Occipital lobe (tissue), 2 donors: ENCODE results near the gene SRPRB. TPM values are rescaled to one million over a fixed set of nuclear protein-coding genes. Genes with fewer than 3 reads are reported as not detected.

Experiments
- DNase-seq: peaks from one replicate; lab custom pipeline; 2025; lab: John Stamatoyannopoulos, UW
- total RNA-seq: library from RNA; depleted of rRNA; stranded (reverse); fragments of >200 nt; gene quantifications from one replicate; pipeline ENCODE4 v1.2.3, GENCODE V29; 2014

Gene SRPRB
- total RNA-seq, 1 donor from 2014 or later, result 32.8 TPM

DNA sequence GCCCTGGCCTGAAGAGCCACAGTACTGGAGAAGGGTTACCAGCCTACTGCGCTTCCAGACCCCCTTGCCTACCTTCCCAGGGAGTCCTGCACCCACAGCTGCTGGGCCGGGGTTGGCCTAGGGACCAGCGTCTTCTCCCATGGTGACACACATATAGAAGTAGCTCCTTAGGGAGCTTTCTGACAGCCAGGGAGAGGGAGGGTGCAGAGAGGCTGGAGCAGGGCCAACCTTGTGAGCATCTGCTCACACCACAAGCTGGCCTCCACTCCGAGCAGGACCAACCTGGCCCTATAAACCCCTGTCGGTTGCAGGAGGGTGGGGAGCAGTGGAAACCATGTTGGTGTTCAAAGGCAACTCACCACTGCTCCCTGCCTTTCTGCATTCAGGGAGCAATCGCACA, 35.2 kb downstream of the SRPRB start:
- no peak for DNase-seq

DNA sequence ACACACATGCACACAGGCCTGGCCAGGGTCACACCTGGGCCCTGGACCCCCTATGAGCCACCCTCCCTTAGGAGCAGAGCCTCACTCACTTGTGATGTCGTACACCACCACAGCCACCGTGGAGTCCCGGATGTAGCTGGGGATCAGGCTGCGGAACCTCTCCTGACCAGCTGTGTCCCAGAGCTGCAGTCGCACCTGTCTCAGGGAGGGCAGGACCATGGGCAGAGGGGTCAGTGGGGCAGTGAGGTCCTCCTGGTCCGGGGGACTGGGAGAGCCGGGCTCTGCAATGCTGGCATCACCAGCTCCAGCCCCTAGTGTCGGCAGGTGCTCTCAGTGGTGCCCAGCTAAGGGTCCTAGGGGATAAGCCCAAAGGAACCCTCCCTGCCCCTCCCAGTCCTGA, 35.6 kb downstream of the SRPRB start:
- no peak for DNase-seq

DNA sequence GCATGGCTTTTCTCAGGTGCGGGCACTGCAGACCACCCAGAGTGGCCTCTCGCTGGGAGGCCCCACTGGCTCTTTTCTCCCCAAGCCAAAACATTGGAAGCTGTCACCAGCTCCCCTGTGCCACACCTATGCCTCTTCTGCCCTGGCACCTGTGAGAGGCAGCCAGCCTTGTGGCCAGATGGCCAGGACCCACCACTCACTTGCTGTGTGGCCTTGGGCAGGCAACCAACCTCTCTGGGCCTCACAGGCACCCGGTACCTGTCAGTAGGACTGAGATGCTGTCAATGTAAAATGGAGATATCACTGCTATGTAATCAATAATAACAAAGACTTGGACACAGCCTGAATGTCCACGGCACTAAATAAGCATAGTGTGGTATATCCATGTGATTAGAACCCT, 36.5 kb downstream of the SRPRB start:
- no peak for DNase-seq

DNA sequence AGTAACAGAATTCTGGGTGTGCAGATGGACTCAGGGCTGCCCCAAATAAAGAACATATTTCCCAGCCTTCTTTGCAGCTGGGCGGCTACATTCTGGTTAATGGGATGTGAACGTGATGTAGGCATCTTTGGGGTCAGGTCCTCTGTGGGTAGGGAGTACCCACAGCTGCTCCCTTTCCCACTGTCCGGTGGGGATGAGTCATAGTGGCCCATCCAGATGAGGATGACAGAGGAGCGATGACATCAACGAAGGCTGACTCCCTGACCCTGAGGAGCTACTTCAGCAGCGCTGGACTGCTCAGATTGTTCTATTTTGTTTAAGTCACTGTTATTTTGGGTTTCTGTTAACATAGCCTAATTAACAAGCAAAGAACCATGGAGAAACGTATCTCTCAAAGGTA, 38.0 kb downstream of the SRPRB start:
- DNase-seq, result no peak

DNA sequence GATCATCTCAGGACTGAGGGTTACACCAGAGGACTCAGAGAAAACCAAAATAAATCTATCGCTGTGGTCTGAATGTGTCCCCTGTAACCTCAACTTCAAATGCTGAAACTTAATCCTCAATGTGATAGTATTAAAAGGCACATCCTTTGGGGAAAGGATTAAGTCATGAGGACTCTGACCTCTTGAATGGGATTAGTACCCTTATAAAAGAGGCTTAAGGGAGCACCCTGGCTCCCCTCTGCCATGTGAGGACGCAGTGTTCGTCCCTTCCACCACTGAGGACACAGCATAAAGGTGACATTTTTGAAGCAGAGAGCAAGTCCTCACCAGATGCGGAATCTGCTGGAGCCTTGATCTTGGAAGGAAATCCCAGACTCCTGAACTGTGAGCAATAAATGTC, 39.5 kb downstream of the SRPRB start:
- DNase-seq, result no peak

DNA sequence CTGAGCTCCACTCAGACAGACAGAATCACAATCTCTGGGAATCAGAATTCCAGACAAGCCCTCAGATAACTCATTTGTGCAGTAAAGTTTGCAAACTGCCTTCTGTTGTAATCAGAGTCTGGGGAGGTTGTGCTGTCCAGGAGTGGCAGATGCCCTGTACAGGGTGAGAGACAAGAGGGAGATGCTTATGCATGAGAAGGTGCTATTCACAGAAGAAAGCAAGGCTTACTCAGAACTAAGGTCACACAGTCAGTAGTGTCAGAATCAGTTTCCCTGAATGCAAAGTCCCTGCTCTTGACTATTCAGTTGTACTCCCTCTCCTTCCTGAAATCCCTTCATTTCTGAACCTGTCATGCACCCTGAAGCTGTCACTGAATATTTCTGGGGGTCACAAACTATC, 43.7 kb downstream of the SRPRB start:
- DNase-seq, result no peak

DNA sequence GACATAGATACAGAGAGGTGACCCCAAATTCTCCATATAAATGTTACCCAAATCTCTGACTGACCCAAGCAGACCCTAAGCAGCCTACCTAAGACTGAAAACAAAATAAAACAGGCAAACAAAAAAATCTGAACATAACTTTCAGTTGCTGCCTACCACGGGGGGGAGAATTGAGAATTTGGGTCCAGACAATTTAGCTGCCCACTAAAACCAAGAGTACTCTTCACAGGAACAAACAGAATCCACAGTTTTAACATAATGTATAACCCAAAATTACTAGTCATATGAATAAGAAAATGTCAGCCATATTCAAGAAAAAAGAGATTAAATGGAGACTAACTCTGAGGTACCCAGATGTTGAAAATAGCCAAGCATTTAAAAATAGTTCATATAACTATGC, 44.4 kb downstream of the SRPRB start:
- DNase-seq, result no peak

DNA sequence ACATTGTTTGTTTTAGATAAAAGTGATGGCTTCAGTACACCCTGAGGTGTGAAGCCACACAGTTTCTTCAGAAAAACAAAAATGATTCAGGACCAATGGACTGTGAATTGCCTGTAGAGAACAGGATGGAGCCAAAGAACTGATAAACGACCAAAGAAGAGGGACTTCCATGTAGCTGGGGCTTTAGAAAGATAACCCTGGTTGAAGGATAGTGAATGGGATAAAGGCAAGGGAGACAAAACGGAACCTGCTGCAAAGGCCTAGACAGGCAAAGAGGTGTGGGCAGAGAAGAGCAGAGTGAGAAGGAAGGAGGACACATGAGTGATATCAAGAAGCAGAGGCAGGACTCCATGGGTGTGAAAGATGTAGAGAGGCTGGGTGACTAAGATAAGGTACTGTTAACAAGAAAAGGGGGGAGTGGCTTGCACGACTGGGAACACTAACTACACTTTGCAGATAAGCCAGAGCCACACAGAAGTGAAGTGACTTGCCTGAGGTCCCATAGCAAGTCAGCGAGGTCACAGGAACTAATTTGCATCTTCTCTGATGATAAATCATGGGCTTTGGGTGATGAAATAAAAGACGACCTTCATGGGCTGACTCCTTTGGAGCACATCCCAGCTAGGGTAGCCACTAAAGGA, 45.8 kb downstream of the SRPRB start:
- DNase-seq, result no peak

DNA sequence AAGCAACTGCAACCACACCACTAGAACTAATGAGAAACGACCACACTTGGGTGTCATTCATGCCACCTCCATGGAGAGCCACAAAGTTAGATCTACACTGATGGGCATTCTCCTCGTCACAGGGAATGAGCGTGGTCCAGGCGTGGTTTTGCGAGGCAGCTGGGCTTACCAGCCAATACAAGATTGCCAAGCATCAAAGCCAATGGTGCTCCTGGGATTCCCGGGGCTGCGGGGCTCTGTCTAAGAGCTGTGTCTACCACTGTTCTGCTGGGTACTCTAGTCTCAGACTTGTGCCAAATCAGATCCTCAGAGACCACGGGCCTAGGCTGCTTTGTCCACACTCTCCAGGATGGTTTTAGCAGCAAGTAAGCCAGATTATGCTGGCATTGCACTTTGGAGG, 46.3 kb downstream of the SRPRB start:
- no peak for DNase-seq

DNA sequence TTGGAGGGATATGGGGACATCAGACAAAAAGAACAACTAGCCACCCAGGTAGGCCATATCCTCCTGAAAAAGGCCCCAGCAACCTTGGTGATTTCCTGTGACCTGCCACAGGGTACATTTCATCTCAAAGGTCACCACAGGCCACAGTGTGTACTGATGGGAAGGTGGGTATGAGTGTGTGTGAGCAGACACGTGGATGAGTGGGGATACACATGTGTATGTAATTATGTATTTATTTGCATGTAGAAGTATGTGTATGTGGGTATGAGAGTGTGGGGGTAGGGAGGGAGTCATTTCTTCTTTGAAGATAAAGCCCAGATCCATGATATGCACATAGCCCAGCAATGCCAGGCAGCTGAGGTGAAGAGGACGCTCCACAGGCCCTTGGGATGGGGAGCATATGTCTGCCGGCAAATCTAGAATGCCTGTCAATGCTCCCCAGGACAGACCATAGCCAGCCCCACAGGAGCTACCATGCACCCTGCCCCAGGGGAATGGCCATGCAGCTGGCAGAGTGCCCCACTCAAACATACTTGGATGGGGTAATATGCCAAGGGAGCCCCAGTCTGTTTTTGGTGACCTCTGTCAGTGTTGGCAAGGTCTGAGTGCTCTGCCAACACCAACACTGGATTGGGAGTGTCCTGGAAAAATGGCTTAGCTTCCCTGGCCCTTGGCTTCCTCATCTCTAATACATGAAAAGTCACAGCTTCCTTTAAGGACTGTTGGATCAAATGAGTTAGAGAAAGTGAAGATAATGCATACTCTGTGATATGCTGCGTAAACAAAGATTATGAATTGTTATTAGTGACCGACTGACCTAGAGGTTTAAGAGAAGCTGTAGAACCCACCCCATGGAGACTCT, 47.7 kb downstream of the SRPRB start:
- no peak for DNase-seq

DNA sequence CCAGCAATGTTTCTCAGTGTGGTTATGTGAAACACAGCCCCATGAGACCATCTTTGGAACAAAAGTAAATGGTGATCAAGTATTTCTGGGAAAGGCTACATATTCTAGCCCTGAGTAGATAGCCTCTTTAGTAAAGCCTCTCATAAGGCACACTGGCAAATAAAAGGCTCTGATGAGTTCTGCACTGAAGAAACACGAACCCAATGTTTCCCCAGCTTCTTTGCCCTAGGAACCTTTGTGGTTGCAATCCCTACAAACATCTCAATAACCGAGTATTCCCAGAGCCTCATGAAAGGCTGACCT, 48.3 kb downstream of the SRPRB start:
- no peak for DNase-seq

DNA sequence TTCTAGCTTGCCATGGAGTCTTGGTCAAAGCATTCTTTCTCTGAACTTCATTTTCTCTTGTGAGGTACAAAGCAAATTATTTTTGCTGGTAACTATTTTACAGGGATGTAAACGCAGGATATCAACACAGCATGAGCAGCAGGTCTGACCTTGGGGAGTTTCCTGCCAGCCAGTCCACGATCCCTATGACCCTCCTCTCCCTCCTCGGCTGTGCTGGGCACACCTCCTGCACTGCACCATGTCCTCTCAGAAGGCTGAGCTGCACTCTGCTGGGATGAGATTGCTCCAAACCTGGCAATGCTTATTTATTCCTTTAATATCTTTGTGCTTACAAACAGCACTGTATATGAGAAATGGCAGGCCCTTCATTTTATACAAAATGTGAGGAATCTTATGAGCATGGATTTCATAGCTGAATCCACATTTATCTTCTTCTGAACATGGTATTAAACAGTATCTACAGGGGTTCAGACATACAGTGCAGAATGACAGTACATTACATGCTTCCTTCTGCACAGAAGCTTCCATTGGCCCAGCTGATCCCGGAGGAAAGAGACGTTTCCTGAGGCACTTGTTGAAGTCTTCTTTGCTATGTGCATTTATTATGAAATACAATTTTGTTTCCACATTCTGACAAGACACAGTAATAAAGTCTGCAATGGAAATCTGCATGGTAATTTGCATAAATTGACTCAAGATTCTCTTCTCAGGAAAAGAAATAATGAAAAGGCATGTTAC, 48.8 kb downstream of the SRPRB start:
- no peak for DNase-seq

DNA sequence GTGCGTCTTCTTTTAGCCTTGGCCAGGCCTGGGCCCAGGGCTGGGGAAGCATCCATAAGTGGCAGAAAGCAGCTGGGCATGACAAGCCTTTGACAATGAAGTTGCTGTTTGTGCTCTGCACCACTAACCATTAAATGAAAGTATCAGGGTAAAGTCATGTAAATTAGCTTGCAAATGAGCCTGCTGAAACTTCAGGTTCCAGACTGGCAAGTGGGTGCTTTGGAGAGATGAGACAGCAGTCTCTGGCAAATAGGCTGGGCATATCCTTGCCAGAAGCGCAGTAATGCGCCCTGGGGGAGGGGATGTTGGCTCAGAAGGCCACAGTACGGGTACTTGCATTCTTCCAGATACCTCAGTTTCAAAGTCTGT, 49.4 kb downstream of the SRPRB start:
- peak; percentile 14 for DNase-seq

DNA sequence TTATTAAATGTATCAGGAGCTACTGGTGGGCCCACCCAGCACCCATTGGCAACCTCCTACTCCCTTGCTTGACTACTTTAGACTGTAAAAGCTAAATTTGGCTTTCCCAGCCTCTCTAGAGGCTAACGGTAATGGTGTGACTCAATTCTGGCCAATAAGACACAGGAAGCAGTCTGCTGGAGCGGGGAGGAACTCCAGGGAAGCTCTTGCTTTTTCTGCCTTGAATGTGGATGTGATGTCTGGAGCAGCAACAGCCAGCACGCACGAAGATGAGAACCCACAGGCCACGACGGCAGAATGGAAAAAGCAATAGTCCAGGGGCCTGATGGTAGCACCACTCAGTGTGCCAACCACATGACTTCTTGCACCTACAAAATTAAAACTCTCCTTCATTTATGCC, 50.2 kb downstream of the SRPRB start:
- no peak for DNase-seq

DNA sequence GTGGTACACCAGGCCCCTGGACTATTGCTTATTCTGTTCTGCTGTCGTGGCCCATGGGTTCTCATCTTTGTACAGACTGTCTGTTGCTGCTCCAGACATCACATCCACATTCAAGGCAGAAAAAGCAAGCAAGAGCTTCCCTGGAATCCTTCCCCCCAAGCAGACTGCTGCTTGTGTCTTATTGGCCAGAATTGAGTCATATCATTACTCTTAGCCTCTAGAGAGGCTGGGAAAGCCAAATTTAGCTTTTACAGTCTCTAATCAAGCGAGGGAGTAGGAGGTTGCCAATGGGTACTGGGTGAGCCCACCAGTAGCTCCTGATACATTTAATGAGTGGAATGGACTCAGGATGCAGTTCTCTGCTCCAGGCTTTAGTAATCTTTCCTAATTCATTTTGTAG, 50.7 kb downstream of the SRPRB start:
- DNase-seq, result no peak

DNA sequence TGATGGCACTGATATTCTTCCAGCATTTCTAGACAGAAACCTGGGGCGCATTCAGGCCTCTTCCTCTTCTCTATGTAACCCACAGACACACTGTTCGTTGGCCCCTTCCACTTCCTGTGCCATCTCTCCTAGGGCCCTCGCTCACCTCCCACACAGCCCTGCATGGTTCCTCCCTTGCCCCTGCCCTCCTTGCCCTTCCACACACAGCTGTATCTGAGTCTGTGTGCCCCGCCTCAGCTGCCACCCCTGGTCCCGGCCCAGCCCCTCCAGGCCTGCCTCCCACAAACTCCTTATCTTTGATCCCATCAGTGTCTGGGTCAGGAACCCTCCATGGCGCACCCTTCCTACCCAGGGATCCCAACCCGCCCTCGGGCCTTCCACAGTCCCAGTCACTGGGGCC, 52.2 kb downstream of the SRPRB start:
- DNase-seq, result no peak

DNA sequence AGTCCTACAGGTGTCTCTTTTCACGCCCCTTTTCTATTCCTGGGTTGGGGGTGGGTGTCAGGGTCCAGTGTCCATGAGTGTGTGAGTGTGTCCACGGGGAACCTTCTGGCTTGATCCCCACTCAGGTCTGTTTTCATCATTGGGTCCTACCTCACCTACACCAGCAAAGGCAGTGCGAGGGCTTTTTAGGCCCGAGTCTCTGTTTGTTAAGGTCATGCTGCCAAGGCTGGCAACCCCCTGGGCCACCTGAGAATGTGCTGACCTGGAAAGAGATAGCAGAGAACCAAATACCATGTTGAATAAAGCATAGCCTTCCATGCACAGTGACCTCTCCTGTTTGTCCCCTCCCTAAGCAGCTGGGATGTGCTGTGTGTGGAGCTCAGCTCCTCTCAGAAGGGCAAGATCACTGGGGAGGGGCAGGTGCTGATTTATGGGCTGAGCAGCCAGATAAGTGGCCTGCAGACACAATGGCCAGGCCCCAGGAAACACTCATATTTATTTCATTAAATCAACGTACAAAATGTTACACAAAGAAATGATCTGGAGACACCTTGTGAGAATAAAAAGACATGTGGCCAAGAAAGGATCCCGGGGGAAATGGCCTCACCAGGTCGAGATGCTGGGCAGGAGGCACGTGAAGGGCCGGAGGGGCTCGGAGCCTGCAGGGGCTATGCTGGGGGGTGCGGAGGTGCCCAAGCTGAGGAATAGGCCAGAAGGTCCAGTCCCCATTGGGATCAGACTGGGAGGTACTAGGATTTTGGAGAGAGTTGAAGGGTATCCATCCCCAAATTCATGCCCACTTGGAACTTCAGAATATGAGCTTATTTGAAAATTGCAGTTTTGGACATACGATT, 54.0 kb downstream of the SRPRB start:
- DNase-seq, result no peak

DNA sequence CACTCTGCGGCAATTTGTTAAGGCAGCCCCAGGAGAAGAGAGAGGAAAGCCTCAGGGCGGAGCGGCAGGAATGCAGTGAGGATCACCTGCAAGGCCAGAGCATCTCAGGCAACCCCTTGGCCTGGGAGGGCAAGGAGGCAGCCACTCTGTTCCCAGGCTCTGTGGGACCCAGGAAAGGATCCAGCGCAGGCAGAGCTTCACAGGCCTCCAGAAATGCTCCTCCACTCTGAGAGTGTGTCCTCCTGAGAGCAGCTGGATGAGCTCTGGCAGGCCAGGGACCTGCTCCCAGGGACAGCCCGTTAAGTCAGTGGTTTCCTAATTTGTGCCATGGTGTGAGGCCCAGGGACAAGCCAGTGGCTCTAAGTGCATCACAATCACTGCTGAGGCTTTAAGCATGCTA, 54.9 kb downstream of the SRPRB start:
- DNase-seq, result no peak

DNA sequence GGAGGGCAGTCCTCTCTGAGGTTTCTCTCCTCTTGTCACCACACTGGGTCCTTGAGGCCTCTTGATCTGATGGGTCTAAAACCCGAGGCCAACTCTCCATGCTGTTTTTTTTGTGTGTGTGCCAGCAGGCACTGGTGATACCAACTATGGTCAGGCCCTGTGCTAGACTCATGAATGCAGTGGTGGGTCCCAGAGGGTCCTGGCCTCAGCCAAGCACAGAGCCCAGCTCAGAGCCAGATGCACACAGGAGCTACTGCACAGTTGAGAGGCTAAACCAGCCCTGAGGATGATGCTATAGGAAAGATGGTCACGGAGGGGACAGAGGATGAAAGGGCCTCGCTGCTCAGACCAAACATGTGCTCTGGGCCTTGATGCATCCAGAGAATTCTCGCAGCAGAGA, 56.5 kb downstream of the SRPRB start:
- DNase-seq, result no peak

DNA sequence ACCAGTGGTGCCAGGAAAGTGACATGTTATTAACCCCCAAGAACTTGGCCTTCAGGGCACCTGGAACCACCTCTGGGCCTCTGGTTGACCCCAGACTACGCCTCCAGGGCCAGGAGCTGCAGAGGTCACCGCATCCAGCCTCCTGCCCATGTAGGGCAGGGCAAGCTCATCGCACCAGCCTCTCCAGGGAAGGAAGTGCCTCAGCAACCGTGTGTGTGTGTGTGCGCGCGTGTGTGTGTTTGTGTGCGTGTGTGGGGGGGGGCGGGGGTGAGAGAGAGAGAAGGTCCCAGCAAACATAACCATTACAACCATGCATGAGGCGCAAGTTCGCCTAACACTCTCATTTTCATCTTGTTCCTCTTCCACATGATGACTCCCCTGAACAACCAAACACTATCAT, 58.3 kb downstream of the SRPRB start:
- no peak for DNase-seq

DNA sequence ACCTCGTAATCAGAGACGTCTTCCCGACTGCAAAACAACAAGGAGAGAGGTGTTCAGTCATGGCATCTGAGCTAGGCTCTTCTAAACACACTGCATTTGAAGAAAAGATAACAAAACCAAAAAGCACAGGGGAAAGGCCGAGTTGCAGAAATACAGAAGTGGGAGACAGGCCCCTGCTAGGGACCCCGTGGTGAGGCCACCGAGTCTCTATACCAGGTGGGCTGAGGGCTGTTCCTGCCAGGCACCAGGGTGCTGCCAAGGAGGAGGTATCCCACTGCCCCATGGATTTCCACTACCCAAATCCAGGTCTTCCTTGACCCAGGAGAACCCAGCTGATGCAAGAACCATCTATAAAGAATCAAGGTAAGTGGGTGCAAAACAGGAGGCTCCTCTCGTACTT, 59.0 kb downstream of the SRPRB start:
- no peak for DNase-seq
